ENCODE results near the gene GFRA1.

- TF ChIP-seq POLR2A (IDR thresholded peaks at IDR 0.05) (no peak), CTCF (IDR thresholded peaks at IDR 0.05) (no peak)
These were observed 257.2 kb downstream of the GFRA1 start for GRCh38 chr10:116015583-116016333.
